Retinal pigment epithelial cell (primary cell): Measurements from ENCODE around the gene SCAPER.

Experiments used
- DNase-seq: peaks from one replicate; pipeline ENCODE4 v3.0.0-alpha.2; 2010; ENCODE audit warnings: low read depth
- H3K4me3 ChIP-seq: 2 replicates; pipeline ENCODE4 v1.5.1; 2011; ENCODE audit warnings: mild to moderate bottlenecking, low read length, control low read depth, moderate library complexity
- CTCF ChIP-seq: conservative IDR thresholded peaks from 2 replicates; pipeline ENCODE4 v1.5.1; 2011; ENCODE audit warnings: low read depth, low read length, control low read depth, inconsistent platforms

Gene SCAPER

GRCh38 chr15:76648732-76649444, 256.3 kb downstream of the SCAPER start:
- DNase-seq = no peak
- H3K4me3 ChIP-seq = no peak overlapping the region
- no peak for TF ChIP-seq CTCF

- DNase-seq = no peak
- no peak for TF ChIP-seq CTCF
- no peak overlapping the region for H3K4me3 ChIP-seq
These were observed 257.5 kb downstream of the SCAPER start for GRCh38 chr15:76647612-76648011.

- no peak for TF ChIP-seq CTCF
- DNase-seq = no peak
- no peak overlapping the region for H3K4me3 ChIP-seq
These were observed 260.5 kb downstream of the SCAPER start for GRCh38 chr15:76644646-76645045.

- DNase-seq = no peak
- peak; percentile 22 for TF ChIP-seq CTCF
- no peak overlapping the region for H3K4me3 ChIP-seq
These were observed 262.5 kb downstream of the SCAPER start for GRCh38 chr15:76642671-76643070.

- no peak for TF ChIP-seq CTCF
- DNase-seq = no peak
- H3K4me3 ChIP-seq = no peak overlapping the region
These were observed 268.0 kb downstream of the SCAPER start for GRCh38 chr15:76637166-76637565.

- no peak for DNase-seq
- no peak overlapping the region for H3K4me3 ChIP-seq
- TF ChIP-seq CTCF = no peak
These were observed 269.1 kb downstream of the SCAPER start for GRCh38 chr15:76636059-76636458.

GRCh38 chr15:76626611-76627010, 278.5 kb downstream of the SCAPER start:
- no peak for TF ChIP-seq CTCF
- no peak for DNase-seq
- no peak overlapping the region for H3K4me3 ChIP-seq
